Mammary epithelial cell (primary cell): ENCODE data around the gene AMACR.

Experiments
- CTCF ChIP-seq, 2 donors: IDR thresholded peaks in 1 of 2; conservative IDR thresholded peaks in 1 of 2; 2 replicates each; pipeline ENCODE4 v1.5.1; 2011 to 2012; ENCODE audit warnings: inconsistent platforms in 2 of 2, low read length in 2 of 2, mild to moderate bottlenecking in 2 of 2, control low read depth in 1 of 2, low read depth in 1 of 2; ENCODE audit not compliant: insufficient read depth in 1 of 2; ENCODE audit errors: extremely low read depth in 1 of 2
- EZH2 ChIP-seq: IDR thresholded peaks from 2 replicates; pipeline ENCODE4 v1.6.1; 2012; ENCODE audit warnings: low read length, inconsistent platforms, borderline replicate concordance

- TF ChIP-seq CTCF (conservative IDR thresholded peaks at IDR 0.05 in 1 of 2, IDR thresholded peaks at IDR 0.05 in 1 of 2; ENCODE audit: extremely low read depth in 1 of 2, insufficient read depth in 1 of 2, low read depth in 1 of 2, low read length in 2 of 2) (no peak), EZH2 (no peak)
Measured at GRCh38 chr5:33966805-33967204, 41.0 kb downstream of the AMACR start.
